Right ventricle myocardium inferior (tissue), 1 donor: ENCODE data around the gene ELMO1. TPM values are rescaled to one million over a fixed set of nuclear protein-coding genes. Genes with fewer than 3 reads are reported as not detected.

Source experiments
- ATAC-seq: fragments of 200-7000 bp; cut with Tn5 transposase; one replicate; pipeline ENCODE4 v1.9.1; 2020; ENCODE audit warnings: mild to moderate bottlenecking, moderate library complexity
- DNase-seq: peaks from one replicate; pipeline ENCODE4 v3.0.0; 2021; ENCODE audit errors: missing footprints
- intact Hi-C: fragments of 100-400 bp; cut with DNase I; formaldehyde crosslinking; loops from one replicate; pipeline ENCODE4 v1.11.0; 2022
- total RNA-seq: library from RNA; stranded (reverse); fragmentation: NEBNext Ultra II Directional; extraction: Animal tissue kit (Norgen Biotek cat#: 25700); gene quantifications from one replicate; pipeline ENCODE4 v1.2.1, GENCODE V29; 2021
- donor health status: DM: no; HTN: yes; CAD: no; lungs with severe emphysema.

Gene ELMO1
- total RNA-seq, 1 donor from 2014 or later: 13.8 TPM

- ATAC-seq (peak; percentile 84), DNase-seq (peak; percentile 87)
- intact Hi-C loops: no loop called here
Measured at GRCh38 chr7:37201003-37201875, 247.4 kb downstream of the ELMO1 start.

- intact Hi-C loops: loop anchor here (1.0 to 5.0 kb wide), 3 partner anchors 212 to 710 kb away; no protein-coding TSS in a partner anchor
- DNase-seq (peak; percentile 86), ATAC-seq (peak; percentile 70)
Measured at GRCh38 chr7:37198906-37199485, 249.7 kb downstream of the ELMO1 start.

GRCh38 chr7:37198041-37198905 lies 250.4 kb downstream of the ELMO1 start:
- no peak for DNase-seq
- no peak for ATAC-seq
- intact Hi-C loops: loop anchor here (1.0 to 5.0 kb wide), 2 partner anchors 211 to 231 kb away; no protein-coding TSS in a partner anchor

GRCh38 chr7:37197108-37197507 lies 251.6 kb downstream of the ELMO1 start:
- intact Hi-C loops: loop anchor here (5.0 kb wide), 1 partner anchor 230 kb away; no protein-coding TSS in a partner anchor
- no peak for DNase-seq
- no peak for ATAC-seq

GRCh38 chr7:37196676-37197075 lies 252.0 kb downstream of the ELMO1 start:
- no peak for DNase-seq
- intact Hi-C loops: loop anchor here (5.0 kb wide), 1 partner anchor 229 kb away; no protein-coding TSS in a partner anchor
- ATAC-seq: peak; percentile 33

- ATAC-seq (no peak), DNase-seq (no peak)
- intact Hi-C loops: loop anchor here (5.0 kb wide), 1 partner anchor 228 kb away; no protein-coding TSS in a partner anchor
Measured at GRCh38 chr7:37195388-37195787, 253.3 kb downstream of the ELMO1 start.

GRCh38 chr7:37194943-37195342 lies 253.7 kb downstream of the ELMO1 start:
- intact Hi-C loops: loop anchor here (5.0 kb wide), 1 partner anchor 228 kb away; no protein-coding TSS in a partner anchor
- DNase-seq: no peak
- ATAC-seq: peak; percentile 58

- no peak for DNase-seq
- ATAC-seq: peak; percentile 30
- intact Hi-C loops: no loop called here
Measured at GRCh38 chr7:37193775-37194135, 254.9 kb downstream of the ELMO1 start.

GRCh38 chr7:37193087-37193774 lies 255.4 kb downstream of the ELMO1 start:
- DNase-seq: peak; percentile 62
- peak; percentile 88 for ATAC-seq
- intact Hi-C loops: no loop called here

GRCh38 chr7:37191797-37192196 lies 256.9 kb downstream of the ELMO1 start:
- intact Hi-C loops: no loop called here
- DNase-seq (no peak), ATAC-seq (no peak)

- intact Hi-C loops: no loop called here
- ATAC-seq (no peak), DNase-seq (no peak)
Measured at GRCh38 chr7:37187179-37187578, 261.5 kb downstream of the ELMO1 start.

GRCh38 chr7:37186753-37187152 lies 261.9 kb downstream of the ELMO1 start:
- DNase-seq (no peak), ATAC-seq (no peak)
- intact Hi-C loops: no loop called here

- intact Hi-C loops: no loop called here
- DNase-seq: no peak
- ATAC-seq: no peak
Measured at GRCh38 chr7:37181550-37181932, 267.1 kb downstream of the ELMO1 start.

- no peak for ATAC-seq
- intact Hi-C loops: loop anchor here (1.0 kb wide), 1 partner anchor 214 kb away; no protein-coding TSS in a partner anchor
- DNase-seq: no peak
Measured at GRCh38 chr7:37180828-37181549, 267.7 kb downstream of the ELMO1 start.

GRCh38 chr7:37176079-37176478 lies 272.6 kb downstream of the ELMO1 start:
- intact Hi-C loops: no loop called here
- ATAC-seq (no peak), DNase-seq (no peak)

GRCh38 chr7:37174460-37174859 lies 274.2 kb downstream of the ELMO1 start:
- no peak for ATAC-seq
- no peak for DNase-seq
- intact Hi-C loops: no loop called here

GRCh38 chr7:37173670-37174069 lies 275.0 kb downstream of the ELMO1 start:
- DNase-seq: no peak
- no peak for ATAC-seq
- intact Hi-C loops: no loop called here

GRCh38 chr7:37162106-37162505 lies 286.6 kb downstream of the ELMO1 start:
- DNase-seq (no peak), ATAC-seq (no peak)
- intact Hi-C loops: no loop called here
